BJ (cell line): Measurements from ENCODE around the gene NDUFB6. TPM values are rescaled to one million over a fixed set of nuclear protein-coding genes. Genes with fewer than 3 reads are reported as not detected.

Experiments used
- CTCF ChIA-PET: fragments of 350-600 bp; formaldehyde crosslinking; extraction: SDS; loops from one replicate; lab custom pipeline; 2021; ENCODE audit warnings: antibody characterized with exemption, inconsistent platforms; lab: Yijun Ruan, JAX
- POLR2A ChIA-PET: fragments of 300-600 bp; sonication (Branson Sonifier 250); formaldehyde crosslinking; extraction: SDS; loops from one replicate; lab custom pipeline; 2021; ENCODE audit warnings: antibody characterized with exemption; lab: Charles Lee
- DNase-seq: peaks from one replicate; pipeline ENCODE4 v3.0.0-alpha.2; 2011; ENCODE audit warnings: low read depth
- H3K27me3 ChIP-seq: 2 replicates; pipeline ENCODE4 v1.6.0; 2011; ENCODE audit warnings: low read length; ENCODE audit not compliant: control insufficient read depth, insufficient read depth
- H3K36me3 ChIP-seq: 2 replicates; pipeline ENCODE4 v1.5.1; 2011; ENCODE audit warnings: low read length; ENCODE audit not compliant: control insufficient read depth, insufficient read depth
- H3K4me3 ChIP-seq: 2 replicates; pipeline ENCODE4 v1.5.1; 2011; ENCODE audit warnings: low read depth, mild to moderate bottlenecking, control low read depth, low read length
- CTCF ChIP-seq: IDR thresholded peaks from 2 replicates; pipeline ENCODE4 v1.5.1; 2011; ENCODE audit warnings: low read depth, mild to moderate bottlenecking, control low read depth, inconsistent platforms, low read length, moderate library complexity; ENCODE audit not compliant: insufficient read depth
- polyA plus RNA-seq: library from polyadenylated mRNA; depleted of rRNA; stranded (reverse); fragments of >200 nt; gene quantifications from 2 replicates; pipeline ENCODE4 v1.2.3, GENCODE V29; 2011; rRNA removed

NDUFB6 gene
- polyA plus RNA-seq, 1 experiment, result 72.5 TPM

- Histone ChIP-seq H3K36me3 (no peaks in the 10 kb centered on the region), H3K4me3 (no peak overlapping the region), H3K27me3 (no peaks in the 10 kb centered on the region)
- no peak for TF ChIP-seq CTCF
- ChIA-PET CTCF (interaction anchor here (1.7 kb wide), 1 partner anchor 14 kb away, joined by 4 read pairs; no protein-coding TSS in a partner anchor), POLR2A (no interaction called here)
- DNase-seq, result no peak
Observed at GRCh38 chr9:32508728-32509127, 64.2 kb downstream of the NDUFB6 start.

GRCh38 chr9:32503008-32503407 lies 70.0 kb downstream of the NDUFB6 start:
- H3K27me3 ChIP-seq, result no peaks in the 10 kb centered on the region
- peaks cover under 1% of the 10 kb centered on the region; the same call in 1 of the 2 replicates for H3K36me3 ChIP-seq
- no peak for TF ChIP-seq CTCF
- CTCF ChIA-PET, result interaction anchor here (1.2 to 2.3 kb wide), 2 partner anchors 22 to 124 kb away, joined by 3 to 7 read pairs; no protein-coding TSS in a partner anchor
- POLR2A ChIA-PET, result no interaction called here
- no peak overlapping the region for H3K4me3 ChIP-seq
- DNase-seq, result no peak

Other genes starting within 250 kb of the NDUFB6 start
- gene ACO1, start 188.5 kb downstream of the NDUFB6 start, polyA plus RNA-seq, result 93.8 and 111 TPM in 2 replicates
- gene RIGI, start 47.0 kb downstream of the NDUFB6 start, polyA plus RNA-seq, result 2.4 and 5.1 TPM in 2 replicates
- 7.6 and 9.2 TPM in 2 replicates for gene SMIM27, start 20.8 kb downstream of the NDUFB6 start, polyA plus RNA-seq
- 5.4 and 12.4 TPM in 2 replicates for gene TOPORS, start 20.6 kb downstream of the NDUFB6 start, polyA plus RNA-seq
- 0.01 TPM in 1 of 2 replicates, not detected in the other for gene TAF1L, start 62.5 kb upstream of the NDUFB6 start, polyA plus RNA-seq
- gene TMEM215, start 210.4 kb upstream of the NDUFB6 start, polyA plus RNA-seq, result not detected in 2 replicates